IPS DF 4.7 (cell line): ENCODE results near the gene EXOG.

Experiments used
- DNase-seq: peaks from one replicate; pipeline ENCODE4 v3.0.0-alpha.2; 2013; ENCODE audit warnings: low spot score; ENCODE audit errors: extremely low read depth

The EXOG gene

DNA sequence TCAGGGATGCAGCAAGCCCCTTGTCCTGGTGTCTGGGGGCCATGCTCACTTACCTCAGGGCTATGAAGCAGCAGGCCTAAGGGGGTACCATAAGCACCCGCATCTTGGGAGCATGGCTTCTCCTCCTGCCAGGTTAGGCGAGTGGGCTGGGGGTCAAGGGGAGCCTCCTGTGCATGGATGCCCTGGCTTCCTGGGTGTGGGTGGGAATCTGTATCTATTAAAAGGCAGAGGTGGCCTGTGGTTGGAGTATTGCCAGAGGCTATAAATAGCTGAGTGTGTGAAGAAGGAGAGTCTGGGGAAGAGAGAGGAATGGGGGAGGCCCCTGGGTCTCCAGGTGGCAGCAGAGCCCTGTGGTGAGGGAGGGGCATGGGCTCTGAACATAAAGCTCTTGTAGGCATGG lies 22.9 kb upstream of the EXOG start:
- DNase-seq, result no peak

DNA sequence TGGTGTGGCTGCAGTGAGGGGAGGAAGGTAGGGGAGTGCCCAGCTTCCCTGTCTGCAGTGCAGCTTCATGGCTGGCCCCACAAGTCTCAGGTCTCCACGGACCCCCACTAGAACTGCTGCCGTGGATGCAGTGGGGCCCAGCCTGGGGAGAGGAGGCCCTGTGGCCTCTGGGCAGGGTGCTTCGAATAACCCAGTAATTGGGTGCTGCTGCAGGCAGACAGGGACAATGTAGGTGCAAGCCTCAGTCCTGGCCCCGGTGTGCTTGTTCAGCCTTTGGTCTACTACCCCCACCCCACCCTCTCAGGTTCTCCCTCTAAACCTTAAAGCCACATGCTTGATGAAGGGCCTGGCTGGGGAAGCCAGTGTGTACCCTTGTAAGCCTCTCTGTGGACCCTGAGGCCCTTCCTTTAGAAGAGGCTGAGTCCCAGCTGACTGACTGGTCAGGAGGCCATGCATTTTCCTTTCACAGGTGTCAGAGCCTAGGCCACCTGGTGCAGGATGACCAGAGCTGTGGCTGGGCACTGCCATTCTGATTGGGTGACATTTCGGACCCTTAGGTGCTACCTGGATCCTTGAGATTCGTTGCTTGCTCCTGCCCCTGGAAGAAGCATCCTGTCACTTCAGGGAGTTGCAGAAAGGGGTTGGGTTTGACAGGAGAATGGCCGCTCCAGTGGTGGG lies 21.1 kb upstream of the EXOG start:
- DNase-seq, result no peak

DNA sequence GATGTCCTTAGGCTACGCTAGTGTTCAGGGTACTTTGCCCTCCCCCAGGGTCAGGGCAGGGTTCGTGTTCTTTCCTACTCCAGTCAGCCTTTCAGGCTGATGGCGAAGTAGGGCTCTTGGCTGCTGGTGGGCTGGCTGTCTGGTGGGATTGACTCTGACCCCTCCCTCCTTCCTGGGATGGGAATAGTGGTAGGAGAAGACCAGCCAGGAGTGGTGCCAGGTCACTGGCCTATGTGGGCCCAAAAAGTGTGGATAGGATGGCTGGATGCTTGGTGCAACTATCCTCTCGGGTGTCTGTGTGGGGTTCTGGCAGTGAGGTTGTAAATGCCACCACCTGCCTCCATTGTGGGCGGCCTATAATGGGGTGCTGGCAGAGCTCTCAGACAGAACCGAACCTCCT lies 20.4 kb upstream of the EXOG start:
- no peak for DNase-seq

DNA sequence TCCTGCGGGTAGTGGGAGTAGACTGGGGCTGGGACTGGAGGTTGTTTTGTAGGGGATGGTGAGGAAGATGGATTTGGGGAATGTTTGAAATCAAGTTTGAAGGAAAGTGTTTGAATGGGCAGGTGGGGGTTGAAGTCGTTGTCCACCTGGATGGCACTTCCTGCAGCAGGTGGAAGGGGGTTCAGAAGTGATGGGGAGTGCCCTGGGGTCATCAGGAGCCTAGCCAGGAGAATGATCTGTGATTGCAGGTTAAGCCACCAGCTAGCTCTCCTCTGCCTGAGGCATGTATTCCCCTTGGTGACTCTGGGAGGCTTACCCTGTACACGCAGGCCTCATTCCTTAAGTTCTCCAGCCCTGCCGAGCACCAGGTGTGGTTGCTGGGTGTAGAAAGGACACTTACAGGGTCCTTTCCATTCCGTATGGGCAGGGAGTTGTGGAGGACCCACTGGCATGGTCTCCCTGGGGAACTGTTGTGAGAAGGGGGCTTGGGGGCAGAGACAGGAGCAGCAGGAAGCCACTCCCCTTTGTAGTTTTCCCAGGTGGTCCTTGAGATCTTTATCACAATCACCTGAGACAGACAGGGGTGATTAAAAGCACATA lies 19.9 kb upstream of the EXOG start:
- DNase-seq, result no peak

DNA sequence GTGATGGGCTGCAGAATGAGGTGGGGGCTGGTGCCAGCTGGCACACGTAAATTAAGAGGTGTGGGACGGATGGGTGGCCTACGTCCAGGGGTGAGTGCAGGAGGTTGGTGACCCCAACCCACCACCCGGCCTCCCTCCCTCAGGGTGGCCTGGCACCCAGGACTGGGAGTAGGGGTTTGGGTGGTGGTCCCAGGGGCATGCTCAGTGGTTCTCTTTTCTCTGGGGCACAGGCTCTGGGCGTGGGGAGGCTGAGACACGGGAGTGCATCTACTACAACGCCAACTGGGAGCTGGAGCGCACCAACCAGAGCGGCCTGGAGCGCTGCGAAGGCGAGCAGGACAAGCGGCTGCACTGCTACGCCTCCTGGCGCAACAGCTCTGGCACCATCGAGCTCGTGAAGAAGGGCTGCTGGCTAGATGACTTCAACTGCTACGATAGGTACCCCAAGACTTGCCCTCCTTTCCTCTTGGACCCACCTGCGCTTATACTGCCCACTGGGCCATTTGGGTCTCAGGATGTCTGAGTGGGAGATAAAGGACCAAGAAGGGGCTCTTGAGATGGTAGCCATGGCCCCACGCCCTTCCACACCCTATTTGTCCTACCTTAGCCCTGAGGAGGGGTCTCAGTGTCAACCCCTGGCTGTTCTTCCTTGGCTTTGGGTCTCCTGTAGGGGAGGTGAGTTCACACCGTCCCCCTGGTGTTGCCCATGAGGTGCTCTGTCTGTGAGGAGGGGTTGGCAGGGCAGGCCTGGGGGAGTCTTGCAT lies 18.9 kb upstream of the EXOG start:
- no peak for DNase-seq

DNA sequence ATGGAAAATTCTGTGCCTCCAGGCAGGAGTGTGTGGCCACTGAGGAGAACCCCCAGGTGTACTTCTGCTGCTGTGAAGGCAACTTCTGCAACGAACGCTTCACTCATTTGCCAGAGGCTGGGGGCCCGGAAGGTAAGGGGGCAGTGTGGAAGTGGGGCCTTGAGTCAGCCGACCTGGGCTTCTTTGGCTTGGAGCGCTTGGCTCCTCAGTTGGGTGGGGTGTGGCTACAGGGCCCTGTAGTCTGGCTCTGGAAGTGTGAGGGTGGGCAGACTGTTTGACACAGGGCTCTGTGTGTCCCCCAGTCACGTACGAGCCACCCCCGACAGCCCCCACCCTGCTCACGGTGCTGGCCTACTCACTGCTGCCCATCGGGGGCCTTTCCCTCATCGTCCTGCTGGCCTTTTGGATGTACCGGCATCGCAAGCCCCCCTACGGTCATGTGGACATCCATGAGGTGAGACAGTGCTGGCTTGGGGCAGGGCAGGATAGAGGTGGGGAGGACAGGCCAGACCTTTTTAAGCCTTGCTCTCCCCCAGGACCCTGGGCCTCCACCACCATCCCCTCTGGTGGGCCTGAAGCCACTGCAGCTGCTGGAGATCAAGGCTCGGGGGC lies 18.2 kb upstream of the EXOG start:
- no peak for DNase-seq

DNA sequence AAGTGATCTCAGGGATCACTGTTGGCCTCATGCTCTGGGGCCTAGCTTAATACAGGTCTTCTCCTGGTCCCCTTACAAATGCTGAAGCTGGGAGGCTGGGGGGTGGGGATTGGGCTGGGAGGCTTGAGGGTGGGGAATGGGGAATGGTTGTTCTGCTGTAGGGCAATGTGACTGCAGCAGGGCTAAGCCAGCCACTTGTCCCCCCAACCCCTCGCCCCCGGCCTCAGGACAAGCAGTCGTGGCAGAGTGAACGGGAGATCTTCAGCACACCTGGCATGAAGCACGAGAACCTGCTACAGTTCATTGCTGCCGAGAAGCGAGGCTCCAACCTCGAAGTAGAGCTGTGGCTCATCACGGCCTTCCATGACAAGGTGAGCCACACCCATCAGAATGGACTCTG lies 17.2 kb upstream of the EXOG start:
- no peak for DNase-seq

DNA sequence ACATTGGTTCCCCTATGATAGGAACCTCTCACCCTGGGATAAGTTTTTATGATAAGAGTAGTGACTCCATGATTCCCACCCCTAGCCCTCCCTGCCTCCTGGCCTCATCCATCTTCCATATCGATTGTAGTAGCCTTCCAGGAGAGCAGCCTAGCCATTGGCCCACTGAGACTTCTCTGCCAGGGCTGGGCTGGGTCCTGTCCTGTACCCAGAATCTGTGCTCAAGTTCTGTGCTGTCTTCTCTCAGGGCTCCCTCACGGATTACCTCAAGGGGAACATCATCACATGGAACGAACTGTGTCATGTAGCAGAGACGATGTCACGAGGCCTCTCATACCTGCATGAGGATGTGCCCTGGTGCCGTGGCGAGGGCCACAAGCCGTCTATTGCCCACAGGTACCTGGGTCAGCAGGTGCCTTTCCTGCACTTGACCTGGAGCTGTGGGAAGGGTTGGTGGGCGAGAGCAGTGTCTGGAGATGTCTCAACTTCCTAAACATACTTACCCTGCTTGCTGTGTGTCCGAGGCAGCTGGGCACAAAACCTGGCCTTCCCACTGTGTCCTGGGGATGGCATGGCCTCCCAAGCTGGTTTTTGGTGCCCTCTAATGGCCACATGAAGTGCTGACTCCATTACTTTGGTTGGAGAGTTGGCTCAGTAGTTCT lies 16.6 kb upstream of the EXOG start:
- DNase-seq, result no peak

DNA sequence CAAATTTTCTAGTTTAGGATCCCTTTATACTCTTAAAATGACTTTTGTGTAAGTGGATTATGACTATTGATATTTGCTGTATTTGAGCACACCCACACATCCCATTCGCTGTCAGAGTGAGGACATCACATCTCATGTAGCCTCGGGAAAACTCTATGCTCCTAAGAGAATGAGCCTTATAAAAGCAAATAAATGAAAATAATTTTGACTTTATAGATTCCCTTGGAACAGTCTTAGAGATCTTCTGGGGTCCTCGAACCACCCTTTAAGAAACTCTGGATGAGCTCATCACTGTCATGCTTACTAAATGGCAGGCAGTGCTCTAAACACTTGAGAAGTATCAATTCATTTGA lies 16.1 kb upstream of the EXOG start:
- no peak for DNase-seq

DNA sequence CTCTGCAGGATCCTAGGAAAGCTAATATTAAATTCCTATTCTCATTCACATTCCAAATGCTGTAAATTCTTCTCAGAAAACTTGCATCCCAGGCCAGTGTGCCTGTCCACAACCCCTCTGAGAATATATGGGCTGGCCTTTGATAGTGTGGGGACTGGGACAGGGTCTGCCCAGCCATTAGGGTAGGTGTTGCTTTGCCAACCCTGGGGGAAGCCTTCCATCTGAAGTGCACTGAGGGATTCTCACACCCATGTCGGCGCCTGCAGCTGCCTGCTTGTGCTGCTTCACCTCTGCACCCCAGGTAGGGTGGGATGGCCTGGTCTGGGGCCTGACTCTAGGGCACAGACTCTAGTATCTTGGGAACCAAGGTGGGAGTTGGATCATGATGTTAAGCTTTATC lies 15.2 kb upstream of the EXOG start:
- no peak for DNase-seq

DNA sequence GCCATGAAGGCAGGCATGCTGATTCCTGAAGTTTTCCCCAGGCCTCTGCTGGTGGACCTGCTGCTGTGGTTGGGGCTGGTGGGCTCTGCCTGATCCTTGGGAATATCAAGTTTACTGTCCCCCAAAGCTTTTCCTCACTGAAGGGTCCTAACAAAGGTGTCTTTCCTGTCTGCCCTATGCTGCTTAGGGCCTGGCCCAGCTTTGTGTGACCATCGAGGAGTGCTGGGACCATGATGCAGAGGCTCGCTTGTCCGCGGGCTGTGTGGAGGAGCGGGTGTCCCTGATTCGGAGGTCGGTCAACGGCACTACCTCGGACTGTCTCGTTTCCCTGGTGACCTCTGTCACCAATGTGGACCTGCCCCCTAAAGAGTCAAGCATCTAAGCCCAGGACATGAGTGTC lies 13.2 kb upstream of the EXOG start:
- DNase-seq, result no peak

DNA sequence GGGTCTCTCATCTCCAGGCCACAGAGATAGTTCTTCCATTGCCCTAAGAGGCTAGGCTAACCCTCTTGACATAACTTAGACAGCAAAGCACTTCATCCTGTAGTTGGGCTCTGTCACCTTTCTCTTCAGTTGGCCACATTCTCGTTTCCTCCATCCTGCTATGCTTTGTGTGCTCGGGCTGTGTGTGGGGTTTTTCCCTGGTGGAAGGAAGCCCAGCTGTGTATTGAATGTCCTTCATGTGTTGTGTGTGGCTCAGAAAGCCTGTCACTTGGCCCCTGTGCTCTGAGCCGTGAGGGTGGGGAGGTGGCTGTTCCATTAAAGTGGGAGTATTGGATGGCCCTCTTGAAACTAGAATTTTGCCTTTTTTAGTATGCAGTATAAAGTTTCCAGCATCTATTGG lies 8.8 kb upstream of the EXOG start:
- DNase-seq, result no peak

DNA sequence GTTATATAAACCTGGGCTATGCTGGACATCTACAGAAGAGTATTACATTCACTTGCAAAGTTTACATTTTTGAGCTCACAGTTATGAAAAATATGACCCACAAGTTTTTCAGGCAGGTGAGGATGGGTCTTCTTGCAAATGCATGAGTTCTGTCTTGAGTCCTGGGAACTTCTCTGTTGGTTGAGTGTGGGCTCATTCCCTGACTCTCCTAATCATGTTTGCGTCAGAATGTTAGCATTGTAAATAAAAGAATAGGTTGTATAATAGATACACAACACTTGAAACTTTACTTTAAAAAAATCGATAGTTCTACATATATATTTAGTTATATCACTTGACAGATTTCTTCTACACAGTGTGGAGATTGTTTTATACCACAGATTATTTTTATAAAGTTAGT lies 7.2 kb upstream of the EXOG start:
- DNase-seq, result no peak

DNA sequence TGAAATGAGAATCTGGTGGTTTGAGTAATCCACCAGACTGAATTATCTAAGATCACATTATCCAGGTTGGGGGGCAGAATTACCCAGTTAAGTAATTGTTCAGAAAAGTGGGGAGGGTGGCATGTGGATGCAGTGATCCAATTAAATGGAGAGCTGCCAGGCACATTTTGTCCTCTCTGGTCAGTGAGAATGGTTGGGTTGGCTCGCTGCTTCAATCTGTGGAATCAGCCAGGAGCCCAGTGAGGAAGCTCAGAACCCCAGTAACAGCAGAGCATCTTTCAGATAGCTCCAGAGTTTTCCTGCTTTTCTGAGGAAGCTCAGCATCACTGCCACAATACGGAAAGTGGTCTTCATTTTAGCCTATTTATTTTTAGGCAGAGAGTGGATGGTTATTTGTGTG lies 6.4 kb upstream of the EXOG start:
- no peak for DNase-seq

DNA sequence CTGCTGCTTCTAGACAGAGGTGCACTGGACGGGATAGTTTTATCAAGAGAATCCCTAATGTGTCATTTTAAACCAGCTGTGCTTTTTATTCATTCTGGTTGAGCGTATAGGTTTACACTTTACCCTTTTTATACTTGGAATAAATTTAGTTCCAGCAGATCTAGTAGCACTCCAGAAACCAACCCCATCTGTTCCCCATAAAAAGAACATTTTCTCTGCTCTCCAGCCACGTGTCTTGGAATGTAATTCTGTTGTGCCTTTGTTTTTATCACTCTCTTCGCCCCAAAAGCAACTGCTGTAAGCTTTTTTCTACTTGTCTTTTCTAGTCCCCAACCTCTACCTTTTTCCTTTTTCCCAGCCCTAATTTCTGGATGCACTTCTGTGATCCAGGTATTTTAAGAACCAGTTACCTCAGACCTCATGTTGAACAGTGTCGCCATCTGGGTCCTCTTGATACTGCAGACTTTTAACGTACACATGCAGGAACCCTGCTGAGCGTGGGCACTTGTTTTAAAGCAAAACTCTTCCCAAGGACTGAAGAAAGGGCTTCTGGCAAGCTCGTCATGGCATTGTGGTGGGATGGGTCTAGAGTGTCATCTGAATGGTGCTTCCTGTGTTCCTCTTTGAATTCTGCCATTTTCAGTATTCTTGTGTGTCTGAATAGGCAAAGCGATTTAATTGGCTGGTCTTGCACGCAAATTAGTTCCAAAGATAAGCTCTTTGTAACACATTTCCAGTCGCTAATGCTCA lies 5.7 kb upstream of the EXOG start:
- no peak for DNase-seq

DNA sequence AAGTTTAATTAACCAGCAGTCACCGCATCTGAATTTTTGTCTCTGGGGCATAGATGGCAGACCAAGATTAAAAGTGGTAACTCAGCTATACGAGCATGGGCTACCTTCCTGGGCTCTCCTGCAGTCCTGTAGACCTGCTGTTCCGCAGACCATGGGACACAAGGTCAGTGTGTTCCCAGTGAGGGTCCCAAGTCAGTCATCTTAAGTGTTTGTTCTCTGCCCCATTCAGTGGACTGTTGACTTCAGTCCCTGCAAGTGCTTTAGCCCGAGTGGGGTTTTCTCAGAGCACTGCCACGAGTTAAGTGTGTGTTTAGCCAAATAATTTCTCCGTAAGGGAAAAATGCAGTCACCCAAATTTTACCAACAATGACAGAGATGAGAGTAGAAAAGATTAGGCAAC lies 4.9 kb upstream of the EXOG start:
- DNase-seq, result no peak

DNA sequence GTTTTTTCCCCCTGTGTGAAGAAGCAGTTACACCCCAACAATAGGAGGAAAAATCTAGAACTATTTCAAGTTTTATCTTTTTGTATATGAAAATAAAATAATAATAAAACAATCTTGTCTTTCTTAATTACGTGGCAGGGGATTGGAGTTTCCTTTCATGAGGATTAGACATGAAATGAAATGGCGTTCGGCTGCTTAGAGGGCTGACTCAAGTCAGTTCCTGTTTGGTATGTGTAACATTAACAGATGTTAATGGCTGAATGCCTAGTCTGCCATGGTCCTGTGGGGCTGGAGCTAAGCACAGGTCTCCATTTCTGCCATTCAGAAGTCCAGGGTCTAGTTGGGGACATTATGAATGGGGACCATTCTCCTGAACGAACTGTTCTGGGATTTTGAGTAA lies 3.1 kb upstream of the EXOG start:
- no peak for DNase-seq

DNA sequence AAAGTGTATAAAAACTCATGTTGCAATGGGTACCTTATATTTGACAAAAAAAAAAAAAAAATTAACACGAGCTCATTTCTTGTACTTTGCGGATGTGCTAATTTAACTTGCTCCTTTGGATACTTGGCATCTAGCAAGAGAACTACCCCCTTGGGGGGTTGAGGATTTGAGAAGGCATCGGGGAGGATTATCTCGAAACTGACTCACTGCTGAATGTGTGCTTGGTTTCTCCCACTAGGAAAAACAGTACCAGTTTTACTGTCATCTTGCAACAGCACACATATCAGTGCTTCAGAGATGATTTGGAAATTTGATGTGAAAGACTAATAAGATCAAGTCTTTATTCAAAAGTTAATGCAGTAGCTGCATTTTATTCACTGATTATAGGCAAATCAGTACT lies 891 bp downstream of the EXOG start:
- no peak for DNase-seq

DNA sequence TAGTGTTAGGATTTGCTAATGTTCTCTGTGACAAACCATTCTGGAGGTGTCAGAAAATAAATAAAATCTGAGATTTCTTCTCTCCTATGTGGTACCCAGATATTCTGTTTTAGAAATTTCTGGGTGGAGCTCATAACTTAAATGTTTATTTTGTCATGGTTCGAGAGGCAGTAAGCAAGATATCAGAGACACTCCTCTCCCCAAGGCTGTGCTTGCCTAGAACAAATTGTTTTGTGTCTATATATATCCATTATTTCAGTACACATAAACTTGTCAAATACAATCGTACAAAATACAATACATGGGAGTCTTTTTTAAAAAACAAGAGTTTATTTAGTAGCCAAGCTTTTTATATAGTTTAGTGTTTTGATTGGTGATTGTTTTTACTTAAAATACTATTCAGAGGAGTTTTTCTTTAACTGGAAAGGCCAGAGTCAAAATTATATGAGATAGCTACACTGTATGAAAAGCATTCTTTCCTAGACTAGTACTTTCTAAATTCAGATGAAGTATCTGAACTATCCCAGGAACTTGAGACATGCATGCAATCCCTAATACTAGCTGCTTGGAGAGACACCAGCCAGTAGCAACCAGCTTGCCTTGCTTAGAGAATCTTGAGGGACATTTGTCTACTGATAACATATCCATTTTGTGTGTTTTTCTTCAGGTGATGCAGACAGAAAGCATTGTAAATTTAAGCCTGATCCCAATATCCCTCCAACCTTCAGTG lies 4.7 kb downstream of the EXOG start:
- no peak for DNase-seq

DNA sequence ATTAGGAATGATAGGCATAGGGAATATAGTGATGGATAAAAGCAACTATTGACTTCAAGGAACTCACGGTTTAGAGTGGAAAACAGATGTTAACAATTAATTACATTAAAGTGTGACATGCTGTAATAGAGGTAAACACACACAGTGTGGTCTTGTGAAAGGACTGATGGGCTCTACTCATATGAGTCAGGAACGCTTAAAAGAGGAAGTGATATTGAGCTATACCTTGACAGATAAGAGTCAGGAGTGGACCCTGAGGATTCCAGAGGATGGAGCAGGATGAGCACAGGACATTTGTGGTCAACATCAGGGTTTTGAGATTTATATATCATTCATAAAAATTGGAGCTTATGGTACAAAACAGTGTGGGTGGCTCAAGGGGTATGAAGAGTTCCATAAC lies 11.0 kb downstream of the EXOG start:
- DNase-seq, result no peak

DNA sequence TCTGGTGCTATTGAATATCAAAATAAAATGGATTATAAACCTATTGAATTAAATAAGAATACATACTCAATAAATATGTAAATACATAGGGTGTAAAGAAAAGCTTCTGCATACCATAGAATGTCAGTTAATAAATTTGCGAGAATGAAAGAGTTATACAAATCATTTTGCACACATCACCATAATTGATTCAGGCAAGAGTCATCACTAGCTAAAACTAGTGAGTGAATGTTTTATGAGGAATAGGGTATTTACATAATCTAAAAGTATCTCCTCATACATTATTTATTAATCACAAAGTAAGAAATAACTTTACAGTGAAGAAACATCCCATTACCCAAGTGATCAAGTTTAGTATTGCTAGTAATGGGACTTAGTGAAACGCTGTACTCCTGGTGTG lies 13.6 kb downstream of the EXOG start:
- DNase-seq, result no peak
